ENCODE results near the gene SLC2A4RG.
"Not testable (repeated sequence)": the region's sequence is repeated elsewhere in the genome, so short reads cannot be mapped to it uniquely, and the experiment has no call there.

SLC2A4RG gene

GRCh38 chr20:63758152-63758551, 18.6 kb downstream of the SLC2A4RG start:
- DNase-seq = no peak

- DNase-seq = no peak
Observed at GRCh38 chr20:63759377-63759901, 19.9 kb downstream of the SLC2A4RG start.

DNA sequence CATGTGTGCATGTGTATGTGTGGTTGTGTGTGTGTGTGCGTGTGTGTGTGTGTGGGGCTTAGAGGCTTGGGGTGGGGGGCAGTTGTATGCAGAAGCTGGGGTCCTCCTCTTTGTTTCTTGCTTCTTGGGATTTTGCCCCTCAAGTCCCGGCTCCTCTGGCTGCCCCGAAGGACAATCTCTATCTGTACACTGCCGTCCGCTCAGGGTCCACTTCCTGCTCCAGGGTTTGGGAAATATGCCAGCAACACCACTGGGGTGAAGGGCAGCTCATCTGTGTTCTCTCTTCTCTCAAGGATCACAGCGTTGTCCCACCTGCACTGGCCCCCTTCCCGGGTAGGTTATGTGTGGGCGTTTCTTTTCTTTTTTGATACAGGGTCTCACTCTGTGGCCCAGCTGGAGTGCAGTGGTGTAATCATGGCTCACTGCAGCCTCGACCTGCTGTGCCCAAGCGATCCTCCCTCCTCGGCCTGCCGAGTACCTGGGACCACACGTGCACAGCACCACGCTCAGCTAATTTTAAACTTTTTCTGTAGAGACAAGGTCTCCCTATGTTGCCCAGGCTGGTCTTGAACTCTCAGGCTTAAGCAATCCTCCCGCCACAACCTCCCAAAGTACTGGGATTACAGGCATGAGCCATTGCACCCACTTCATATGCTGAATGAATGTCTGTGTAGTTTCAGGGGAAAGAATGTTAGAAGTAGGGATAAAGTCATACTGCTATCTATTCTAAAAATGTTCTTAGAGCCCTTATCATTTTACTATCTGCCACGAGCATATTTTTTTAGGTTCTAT, 25.7 kb downstream of the SLC2A4RG start:
- no peak for DNase-seq

DNA sequence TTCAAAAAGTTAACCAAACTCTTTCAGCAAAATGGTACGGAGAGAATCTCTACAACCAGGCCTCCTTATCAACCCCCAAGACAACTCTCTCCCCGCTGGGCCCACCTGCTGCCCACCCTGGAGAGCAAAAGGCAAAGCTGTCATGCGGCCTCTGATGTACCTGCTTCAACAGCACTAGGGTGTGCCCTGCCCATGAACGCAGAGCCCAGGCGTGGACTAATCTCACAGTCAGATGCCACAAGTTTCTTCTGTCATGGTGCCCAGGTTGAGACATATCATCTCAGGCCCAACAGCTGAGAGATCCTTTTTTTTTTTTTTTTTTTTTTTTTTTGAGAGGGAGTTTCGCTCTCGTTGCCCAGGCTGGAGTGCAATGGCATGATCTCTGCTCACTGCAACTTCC, 26.3 kb downstream of the SLC2A4RG start:
- no peak for DNase-seq

DNA sequence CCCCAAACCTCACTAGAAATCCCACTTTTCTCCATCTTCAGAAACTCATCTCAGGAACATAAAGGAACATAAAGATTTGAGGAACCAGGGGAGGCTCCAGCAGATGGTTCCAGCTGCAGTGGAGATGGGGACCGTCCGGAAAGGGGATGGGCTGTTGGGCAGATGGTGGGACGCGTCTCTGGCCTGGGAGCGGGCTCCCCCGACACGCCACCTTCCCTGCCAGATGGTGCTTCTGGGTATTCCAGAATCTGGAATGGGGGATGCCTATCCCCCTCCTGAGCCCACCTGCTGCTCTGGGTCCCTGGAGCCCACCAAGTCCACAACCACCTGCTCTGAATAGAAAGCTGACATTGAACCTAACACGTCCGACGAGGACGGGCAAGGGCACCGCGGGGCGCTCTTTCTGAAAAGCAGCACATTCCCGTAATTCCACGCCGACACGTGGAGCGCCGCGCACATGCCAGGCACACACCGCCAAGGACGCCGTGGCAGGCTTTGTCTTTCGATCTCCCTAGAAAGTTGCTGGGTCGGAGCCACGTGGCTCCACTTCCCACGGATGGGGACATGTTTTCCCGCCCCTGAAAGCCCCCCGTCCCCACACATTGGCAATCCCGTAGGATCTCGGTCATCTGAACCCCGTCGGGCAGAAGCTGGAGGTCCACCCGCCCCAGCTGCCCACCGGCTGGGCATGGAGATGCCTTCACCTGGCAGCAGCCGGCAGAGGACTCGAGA, 27.3 kb downstream of the SLC2A4RG start:
- no peak for DNase-seq

GRCh38 chr20:63767456-63767855, 27.9 kb downstream of the SLC2A4RG start:
- no peak for DNase-seq

DNA sequence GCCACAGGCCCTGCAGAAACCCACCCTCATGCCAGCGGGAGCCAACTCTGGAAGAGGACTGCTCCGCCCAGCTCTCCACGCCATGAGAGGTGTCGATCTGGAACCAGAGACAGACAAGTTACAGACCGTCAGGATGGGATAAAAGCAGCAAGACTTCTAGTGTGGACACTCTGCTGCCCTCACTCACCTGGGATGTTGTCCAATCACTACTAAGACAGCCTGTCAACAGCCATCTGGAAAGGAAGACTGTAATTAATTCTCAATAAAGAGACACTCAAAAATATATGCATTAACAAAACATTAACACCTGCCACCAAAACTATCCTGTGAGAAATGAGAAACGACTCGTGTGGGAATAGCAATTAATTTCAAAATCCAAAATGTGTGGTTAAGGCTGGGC, 28.3 kb downstream of the SLC2A4RG start:
- no peak for DNase-seq

GRCh38 chr20:63768591-63769515, 29.3 kb downstream of the SLC2A4RG start:
- no peak for DNase-seq

- no peak for DNase-seq
Observed at GRCh38 chr20:63769891-63770474, 30.4 kb downstream of the SLC2A4RG start.

DNA sequence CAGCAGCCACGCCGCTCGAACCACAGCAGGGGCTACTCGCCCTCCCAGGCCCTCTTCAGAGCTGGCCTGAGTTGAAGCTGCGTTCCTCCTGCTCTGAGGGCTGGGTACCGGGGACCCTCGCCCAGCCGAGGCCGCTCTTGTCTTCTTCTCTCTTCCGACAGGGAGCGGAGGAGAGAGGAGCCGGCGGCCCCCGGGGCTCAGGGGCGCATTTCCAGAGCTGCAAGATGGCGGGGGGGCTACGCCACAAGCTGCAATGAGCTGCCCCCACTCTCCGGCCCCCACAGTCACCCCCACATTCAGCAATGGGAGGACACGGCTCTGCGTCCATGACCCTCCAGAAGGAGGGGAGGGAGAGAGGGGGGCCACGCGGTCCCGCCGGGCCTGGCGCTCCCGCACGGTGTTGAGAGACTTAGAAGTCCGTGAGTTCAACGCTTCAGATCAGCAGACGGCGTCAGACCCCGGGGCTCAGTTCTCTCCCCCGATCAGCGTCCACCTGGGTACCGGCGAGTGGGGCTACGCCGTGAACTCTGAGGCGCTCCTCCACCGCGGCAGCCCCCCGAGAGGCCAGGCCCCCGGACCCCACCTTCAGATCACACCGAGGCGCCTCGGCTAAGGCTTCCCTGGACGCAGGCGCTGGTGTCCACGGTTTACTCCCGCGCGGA, 31.6 kb downstream of the SLC2A4RG start:
- no peak for DNase-seq

DNA sequence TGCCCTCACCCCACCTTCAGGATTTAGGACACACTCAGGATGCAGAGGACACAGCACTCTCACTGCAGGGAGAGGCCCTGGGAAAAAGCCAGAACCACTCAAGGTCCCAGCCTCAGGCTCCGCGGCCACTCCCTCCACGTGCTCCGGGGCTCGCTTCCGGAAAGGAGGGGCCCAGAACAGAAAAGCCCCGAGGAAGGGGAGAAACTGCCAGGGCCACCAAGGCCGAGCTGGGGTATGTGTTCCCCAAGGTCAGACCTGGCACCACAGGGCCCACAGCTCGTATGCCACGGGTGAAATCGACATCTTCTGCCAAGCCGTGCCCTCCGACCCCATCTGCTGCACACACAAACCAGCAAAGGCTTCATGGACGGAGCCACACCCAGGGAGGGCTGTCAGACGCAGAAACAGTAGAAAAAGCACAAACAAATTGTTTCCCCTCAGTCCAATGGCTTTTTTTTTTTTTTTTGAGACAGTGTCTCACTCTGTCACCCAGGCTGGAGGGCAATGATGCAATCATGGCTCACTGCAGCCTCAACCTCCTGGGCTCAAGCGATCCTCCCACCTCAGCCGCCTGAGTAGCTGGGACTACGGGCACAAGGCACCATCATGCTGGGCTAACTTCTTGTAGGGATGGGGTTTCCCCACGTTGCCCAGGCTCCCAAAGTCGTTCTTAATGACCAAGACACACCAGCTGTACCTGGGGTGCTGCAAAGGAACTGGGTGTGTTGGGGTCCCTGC, 33.4 kb downstream of the SLC2A4RG start:
- DNase-seq = no peak

GRCh38 chr20:63773571-63774241, 34.1 kb downstream of the SLC2A4RG start:
- no peak for DNase-seq

GRCh38 chr20:63774306-63774705, 34.7 kb downstream of the SLC2A4RG start:
- DNase-seq = no peak

GRCh38 chr20:63775096-63775978, 35.8 kb downstream of the SLC2A4RG start:
- DNase-seq = no peak

DNA sequence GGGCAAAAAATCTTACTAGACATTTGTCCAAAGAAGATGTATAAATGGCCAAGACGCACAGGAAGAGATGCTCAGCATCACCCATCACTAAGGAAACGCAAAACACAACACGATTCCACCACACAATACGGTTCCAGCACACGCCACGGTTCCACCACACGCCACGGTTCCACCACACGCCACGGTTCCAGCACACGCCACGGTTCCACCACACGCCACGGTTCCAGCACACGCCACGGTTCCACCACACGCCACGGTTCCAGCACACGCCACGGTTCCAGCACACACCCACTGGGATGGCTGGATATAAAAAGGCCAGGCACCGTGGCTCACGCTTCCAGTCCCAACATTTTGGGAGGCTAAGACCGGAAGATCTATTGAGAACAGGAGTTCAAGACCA, 37.3 kb downstream of the SLC2A4RG start:
- not testable (repeated sequence) for DNase-seq

DNA sequence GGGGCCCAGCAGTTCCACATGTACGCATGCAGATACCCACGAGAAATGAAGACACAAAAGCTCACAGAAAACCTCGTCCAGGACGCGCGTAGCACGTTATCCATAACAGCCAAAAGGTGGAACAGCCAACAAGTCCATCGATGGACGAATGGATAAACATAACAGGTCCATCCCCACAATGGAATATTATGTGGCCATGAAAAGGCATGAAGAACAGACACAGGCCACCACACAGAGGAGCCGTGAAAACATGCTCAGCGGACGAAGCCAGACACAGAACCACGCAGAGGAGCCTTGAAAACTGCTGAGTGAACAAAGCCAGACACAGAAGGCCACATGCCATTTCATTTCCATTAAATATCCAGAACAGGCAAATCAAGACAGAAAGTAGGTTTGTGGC, 38.0 kb downstream of the SLC2A4RG start:
- no peak for DNase-seq

- no peak for DNase-seq
Observed at GRCh38 chr20:63778034-63778752, 38.6 kb downstream of the SLC2A4RG start.

DNA sequence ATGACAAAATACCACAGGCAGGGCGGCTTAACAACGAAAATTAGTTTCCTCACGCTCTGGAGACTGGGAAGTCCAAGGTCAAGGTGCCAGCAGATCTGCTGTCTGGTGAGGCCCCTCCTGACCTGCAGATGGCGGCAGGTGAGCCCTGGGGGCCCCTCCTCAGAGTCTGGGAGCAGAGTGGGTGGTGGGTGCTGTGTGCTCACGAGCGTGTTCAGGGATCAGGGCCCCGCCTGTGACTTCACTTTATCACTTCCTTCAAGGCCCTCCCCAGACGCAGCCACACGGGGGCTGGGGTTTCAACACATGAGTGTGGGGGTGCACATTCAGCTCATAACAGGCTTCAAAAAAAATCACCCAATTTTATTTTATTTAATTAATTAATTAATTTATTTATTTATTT, 39.3 kb downstream of the SLC2A4RG start:
- DNase-seq = no peak

DNA sequence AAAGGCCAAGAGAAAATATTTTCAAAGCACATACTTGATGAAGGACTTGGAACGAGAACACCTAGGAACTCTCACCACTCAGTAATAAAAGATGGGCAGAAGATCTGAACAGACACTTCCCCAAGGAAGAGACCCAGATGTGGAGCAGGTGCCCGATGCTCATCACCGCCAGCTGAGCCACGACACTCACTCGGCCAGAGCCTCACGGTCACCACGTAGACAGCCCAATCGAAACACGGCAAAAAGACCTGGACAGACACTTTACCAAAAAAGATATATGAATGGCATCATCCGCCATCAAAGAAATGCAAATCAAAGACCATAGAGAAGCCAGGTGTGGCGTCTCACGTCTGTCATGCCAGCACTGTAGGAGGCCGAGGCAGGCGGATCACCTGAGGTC, 41.6 kb downstream of the SLC2A4RG start:
- DNase-seq = no peak

Data from activated CD4-positive, alpha-beta T cell treated with anti-CD3 and anti-CD28 coated beads, Interleukin-10, Interleukin-2, amounts not matched to agents 100 ng/mL and 50 ng/mL, durations not matched to agents 16 hours and 8 hours (primary cell).